Measurements from ENCODE around the gene CCDC117.

Gene CCDC117

GRCh38 chr22:28812516-28812915, 40.0 kb downstream of the CCDC117 start:
- no peak for TF ChIP-seq CREB1 (IDR thresholded peaks at IDR 0.05; ENCODE audit: low read depth)
- TF ChIP-seq ZBTB7A (IDR thresholded peaks at IDR 0.05; ENCODE audit: low read depth): no peak

- TF ChIP-seq CEBPB (IDR thresholded peaks at IDR 0.05) (peak; percentile 33; the same call in 1 of the 2 replicates), CREB1 (IDR thresholded peaks at IDR 0.05; ENCODE audit: low read depth) (no peak)
Observed at GRCh38 chr22:28813772-28814518, 41.5 kb downstream of the CCDC117 start.

GRCh38 chr22:28815111-28815510, 42.6 kb downstream of the CCDC117 start:
- TF ChIP-seq, protein P1, sequence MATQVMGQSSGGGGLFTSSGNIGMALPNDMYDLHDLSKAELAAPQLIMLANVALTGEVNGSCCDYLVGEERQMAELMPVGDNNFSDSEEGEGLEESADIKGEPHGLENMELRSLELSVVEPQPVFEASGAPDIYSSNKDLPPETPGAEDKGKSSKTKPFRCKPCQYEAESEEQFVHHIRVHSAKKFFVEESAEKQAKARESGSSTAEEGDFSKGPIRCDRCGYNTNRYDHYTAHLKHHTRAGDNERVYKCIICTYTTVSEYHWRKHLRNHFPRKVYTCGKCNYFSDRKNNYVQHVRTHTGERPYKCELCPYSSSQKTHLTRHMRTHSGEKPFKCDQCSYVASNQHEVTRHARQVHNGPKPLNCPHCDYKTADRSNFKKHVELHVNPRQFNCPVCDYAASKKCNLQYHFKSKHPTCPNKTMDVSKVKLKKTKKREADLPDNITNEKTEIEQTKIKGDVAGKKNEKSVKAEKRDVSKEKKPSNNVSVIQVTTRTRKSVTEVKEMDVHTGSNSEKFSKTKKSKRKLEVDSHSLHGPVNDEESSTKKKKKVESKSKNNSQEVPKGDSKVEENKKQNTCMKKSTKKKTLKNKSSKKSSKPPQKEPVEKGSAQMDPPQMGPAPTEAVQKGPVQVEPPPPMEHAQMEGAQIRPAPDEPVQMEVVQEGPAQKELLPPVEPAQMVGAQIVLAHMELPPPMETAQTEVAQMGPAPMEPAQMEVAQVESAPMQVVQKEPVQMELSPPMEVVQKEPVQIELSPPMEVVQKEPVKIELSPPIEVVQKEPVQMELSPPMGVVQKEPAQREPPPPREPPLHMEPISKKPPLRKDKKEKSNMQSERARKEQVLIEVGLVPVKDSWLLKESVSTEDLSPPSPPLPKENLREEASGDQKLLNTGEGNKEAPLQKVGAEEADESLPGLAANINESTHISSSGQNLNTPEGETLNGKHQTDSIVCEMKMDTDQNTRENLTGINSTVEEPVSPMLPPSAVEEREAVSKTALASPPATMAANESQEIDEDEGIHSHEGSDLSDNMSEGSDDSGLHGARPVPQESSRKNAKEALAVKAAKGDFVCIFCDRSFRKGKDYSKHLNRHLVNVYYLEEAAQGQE (IDR thresholded peaks at IDR 0.05; ENCODE audit: low read depth): no peak
- TF ChIP-seq EGR1 (IDR thresholded peaks at IDR 0.05) (no peak), TEAD4 (IDR thresholded peaks at IDR 0.05) (no peak), NFIC (IDR thresholded peaks at IDR 0.05) (no peak), RAD21 (IDR thresholded peaks at IDR 0.05; ENCODE audit: low read depth) (no peak), FOXM1 (IDR thresholded peaks at IDR 0.05; ENCODE audit: borderline replicate concordance, low read depth) (no peak), YY1 (IDR thresholded peaks at IDR 0.05; ENCODE audit: low read depth) (no peak), CEBPB (IDR thresholded peaks at IDR 0.05) (no peak), EP300 (IDR thresholded peaks at IDR 0.05; ENCODE audit: borderline replicate concordance) (no peak)

GRCh38 chr22:28815729-28816128, 43.2 kb downstream of the CCDC117 start:
- TF ChIP-seq MAX (IDR thresholded peaks at IDR 0.05): no peak
- TF ChIP-seq, protein P1 (IDR thresholded peaks at IDR 0.05; ENCODE audit: low read depth): no peak
- TF ChIP-seq TEAD4 (IDR thresholded peaks at IDR 0.05): no peak
- TF ChIP-seq EGR1 (IDR thresholded peaks at IDR 0.05): no peak
- TF ChIP-seq FOXM1 (IDR thresholded peaks at IDR 0.05; ENCODE audit: borderline replicate concordance, low read depth): no peak
- TF ChIP-seq TCF12 (IDR thresholded peaks at IDR 0.05; ENCODE audit: low read depth): no peak
- no peak for TF ChIP-seq ZBTB7A (IDR thresholded peaks at IDR 0.05; ENCODE audit: low read depth)
- no peak for TF ChIP-seq RAD21 (IDR thresholded peaks at IDR 0.05; ENCODE audit: low read depth)
- TF ChIP-seq CEBPB (IDR thresholded peaks at IDR 0.05): no peak
- TF ChIP-seq NFIC (IDR thresholded peaks at IDR 0.05): no peak
- no peak for TF ChIP-seq CREB1 (IDR thresholded peaks at IDR 0.05; ENCODE audit: low read depth)
- no peak for TF ChIP-seq EP300 (IDR thresholded peaks at IDR 0.05; ENCODE audit: borderline replicate concordance)
- no peak for TF ChIP-seq YY1 (IDR thresholded peaks at IDR 0.05; ENCODE audit: low read depth)
- no peak for TF ChIP-seq USF1 (IDR thresholded peaks at IDR 0.05)
- TF ChIP-seq TAF1 (IDR thresholded peaks at IDR 0.05; ENCODE audit: low read depth): no peak

GRCh38 chr22:28817064-28817463, 44.6 kb downstream of the CCDC117 start:
- no peak for TF ChIP-seq NFIC (IDR thresholded peaks at IDR 0.05)
- no peak for TF ChIP-seq CREB1 (IDR thresholded peaks at IDR 0.05; ENCODE audit: low read depth)
- TF ChIP-seq, protein P1 (IDR thresholded peaks at IDR 0.05; ENCODE audit: low read depth): no peak
- TF ChIP-seq USF1 (IDR thresholded peaks at IDR 0.05): no peak
- no peak for TF ChIP-seq YY1 (IDR thresholded peaks at IDR 0.05; ENCODE audit: low read depth)
- TF ChIP-seq EP300 (IDR thresholded peaks at IDR 0.05; ENCODE audit: borderline replicate concordance): no peak
- no peak for TF ChIP-seq TCF12 (IDR thresholded peaks at IDR 0.05; ENCODE audit: low read depth)
- TF ChIP-seq MAX (IDR thresholded peaks at IDR 0.05): no peak
- no peak for TF ChIP-seq TEAD4 (IDR thresholded peaks at IDR 0.05)
- TF ChIP-seq FOXM1 (IDR thresholded peaks at IDR 0.05; ENCODE audit: borderline replicate concordance, low read depth): no peak
- TF ChIP-seq EGR1 (IDR thresholded peaks at IDR 0.05): no peak
- TF ChIP-seq RAD21 (IDR thresholded peaks at IDR 0.05; ENCODE audit: low read depth): no peak
- TF ChIP-seq TAF1 (IDR thresholded peaks at IDR 0.05; ENCODE audit: low read depth): no peak
- TF ChIP-seq CEBPB (IDR thresholded peaks at IDR 0.05): no peak
- TF ChIP-seq ZBTB7A (IDR thresholded peaks at IDR 0.05; ENCODE audit: low read depth): no peak
